OCI-LY7 (cell line): ENCODE data around the gene HSBP1.

Source experiments
- EZH2phosphoT487 ChIP-seq: fragments of 200-600 bp; sonication (generic); IDR thresholded peaks from 2 replicates; pipeline ENCODE4 v1.6.1; 2018; ENCODE audit warnings: low read depth, borderline replicate concordance, mild to moderate bottlenecking, mixed run types, antibody characterized with exemption, low read length, moderate library complexity, mixed read lengths
- TF ChIP-seq, protein P1 (sequence below): fragments of 200-600 bp; sonication (generic); conservative IDR thresholded peaks from 2 replicates; pipeline ENCODE4 v1.5.1; 2014; ENCODE audit warnings: mild to moderate bottlenecking, antibody characterized with exemption, low read length, moderate library complexity, mixed read lengths

DNA sequence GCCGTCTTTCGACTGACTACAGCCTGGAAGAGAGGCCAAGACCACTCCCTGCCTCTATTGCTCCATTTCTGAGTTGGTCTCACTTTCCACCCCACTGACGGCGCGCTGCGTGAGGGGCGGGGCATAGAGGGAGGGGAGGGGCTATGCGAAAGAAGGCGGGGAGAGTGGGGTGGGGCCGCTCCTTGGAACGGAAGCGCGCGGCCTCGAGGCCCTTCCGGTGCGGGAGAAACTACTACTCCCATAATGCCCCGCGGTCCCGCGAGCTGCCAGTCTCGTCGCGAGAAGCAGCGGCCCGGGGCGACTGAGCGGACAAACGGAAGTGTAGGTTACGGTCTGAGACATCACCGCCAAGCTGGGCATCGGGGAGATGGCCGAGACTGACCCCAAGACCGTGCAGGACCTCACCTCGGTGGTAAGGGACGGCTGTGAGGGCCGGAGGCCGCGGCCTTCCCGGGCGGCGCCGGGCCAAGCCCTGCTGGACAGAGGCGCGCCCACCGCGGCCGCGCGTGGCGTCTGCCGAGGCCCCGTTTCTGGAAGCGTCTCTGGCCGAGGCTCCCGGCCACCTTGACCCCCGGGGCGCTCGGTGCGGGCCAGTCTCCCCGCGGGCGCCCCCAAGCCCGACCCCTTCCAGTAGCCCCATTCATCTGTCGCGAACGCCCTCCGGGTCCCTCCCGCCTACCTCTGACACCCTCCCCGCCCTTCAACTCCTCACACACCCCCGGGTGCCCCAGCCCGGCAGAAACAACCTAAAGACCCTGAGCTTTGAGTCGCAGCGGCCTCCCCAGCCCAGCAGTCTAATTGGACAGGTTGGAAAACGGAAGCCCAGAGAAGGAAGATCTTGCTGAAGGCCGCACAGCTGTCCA, at the start of gene HSBP1:
- TF ChIP-seq, protein P1, sequence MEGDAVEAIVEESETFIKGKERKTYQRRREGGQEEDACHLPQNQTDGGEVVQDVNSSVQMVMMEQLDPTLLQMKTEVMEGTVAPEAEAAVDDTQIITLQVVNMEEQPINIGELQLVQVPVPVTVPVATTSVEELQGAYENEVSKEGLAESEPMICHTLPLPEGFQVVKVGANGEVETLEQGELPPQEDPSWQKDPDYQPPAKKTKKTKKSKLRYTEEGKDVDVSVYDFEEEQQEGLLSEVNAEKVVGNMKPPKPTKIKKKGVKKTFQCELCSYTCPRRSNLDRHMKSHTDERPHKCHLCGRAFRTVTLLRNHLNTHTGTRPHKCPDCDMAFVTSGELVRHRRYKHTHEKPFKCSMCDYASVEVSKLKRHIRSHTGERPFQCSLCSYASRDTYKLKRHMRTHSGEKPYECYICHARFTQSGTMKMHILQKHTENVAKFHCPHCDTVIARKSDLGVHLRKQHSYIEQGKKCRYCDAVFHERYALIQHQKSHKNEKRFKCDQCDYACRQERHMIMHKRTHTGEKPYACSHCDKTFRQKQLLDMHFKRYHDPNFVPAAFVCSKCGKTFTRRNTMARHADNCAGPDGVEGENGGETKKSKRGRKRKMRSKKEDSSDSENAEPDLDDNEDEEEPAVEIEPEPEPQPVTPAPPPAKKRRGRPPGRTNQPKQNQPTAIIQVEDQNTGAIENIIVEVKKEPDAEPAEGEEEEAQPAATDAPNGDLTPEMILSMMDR, result no peak
- TF ChIP-seq EZH2phosphoT487, result no peak
